Measurements from ENCODE around the gene AIG1.

The AIG1 gene

DNA sequence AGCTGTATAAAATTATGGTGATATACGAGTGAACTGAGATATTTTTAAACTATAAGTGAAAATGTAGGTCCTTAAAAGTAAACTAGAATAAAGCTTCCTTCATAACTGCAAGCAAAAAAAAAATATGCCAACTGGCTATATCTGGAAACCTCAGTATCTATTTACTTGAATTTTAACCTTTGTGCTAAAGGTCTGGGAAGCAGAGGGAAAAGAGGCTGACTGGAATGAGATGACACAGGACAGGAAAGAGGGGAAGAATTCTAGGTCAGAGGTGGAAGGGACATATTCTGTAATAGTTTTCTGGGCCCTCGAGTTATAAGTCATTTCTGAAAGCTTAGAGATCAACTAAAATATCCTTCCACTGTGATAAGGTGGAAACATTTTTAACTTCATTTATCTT, 46.8 kb downstream of the AIG1 start:
- TF ChIP-seq, protein P1, sequence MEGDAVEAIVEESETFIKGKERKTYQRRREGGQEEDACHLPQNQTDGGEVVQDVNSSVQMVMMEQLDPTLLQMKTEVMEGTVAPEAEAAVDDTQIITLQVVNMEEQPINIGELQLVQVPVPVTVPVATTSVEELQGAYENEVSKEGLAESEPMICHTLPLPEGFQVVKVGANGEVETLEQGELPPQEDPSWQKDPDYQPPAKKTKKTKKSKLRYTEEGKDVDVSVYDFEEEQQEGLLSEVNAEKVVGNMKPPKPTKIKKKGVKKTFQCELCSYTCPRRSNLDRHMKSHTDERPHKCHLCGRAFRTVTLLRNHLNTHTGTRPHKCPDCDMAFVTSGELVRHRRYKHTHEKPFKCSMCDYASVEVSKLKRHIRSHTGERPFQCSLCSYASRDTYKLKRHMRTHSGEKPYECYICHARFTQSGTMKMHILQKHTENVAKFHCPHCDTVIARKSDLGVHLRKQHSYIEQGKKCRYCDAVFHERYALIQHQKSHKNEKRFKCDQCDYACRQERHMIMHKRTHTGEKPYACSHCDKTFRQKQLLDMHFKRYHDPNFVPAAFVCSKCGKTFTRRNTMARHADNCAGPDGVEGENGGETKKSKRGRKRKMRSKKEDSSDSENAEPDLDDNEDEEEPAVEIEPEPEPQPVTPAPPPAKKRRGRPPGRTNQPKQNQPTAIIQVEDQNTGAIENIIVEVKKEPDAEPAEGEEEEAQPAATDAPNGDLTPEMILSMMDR (IDR thresholded peaks at IDR 0.05) = no peak
- Histone ChIP-seq H3K27ac (no peak overlapping the region), H3K4me3 (no peak overlapping the region)
- DNase-seq (ENCODE audit: low spot score) = no peak

GRCh38 chr6:143107911-143108761, 47.4 kb downstream of the AIG1 start:
- no peak overlapping the region for H3K4me3 ChIP-seq
- no peak overlapping the region for H3K27ac ChIP-seq
- no peak for DNase-seq (ENCODE audit: low spot score)
- TF ChIP-seq, protein P1 (IDR thresholded peaks at IDR 0.05) = no peak

- H3K4me3 ChIP-seq = no peak overlapping the region
- no peak overlapping the region for H3K27ac ChIP-seq
- no peak for DNase-seq (ENCODE audit: low spot score)
- TF ChIP-seq, protein P1 (IDR thresholded peaks at IDR 0.05) = no peak
These were observed 48.5 kb downstream of the AIG1 start for GRCh38 chr6:143109196-143109595.

DNA sequence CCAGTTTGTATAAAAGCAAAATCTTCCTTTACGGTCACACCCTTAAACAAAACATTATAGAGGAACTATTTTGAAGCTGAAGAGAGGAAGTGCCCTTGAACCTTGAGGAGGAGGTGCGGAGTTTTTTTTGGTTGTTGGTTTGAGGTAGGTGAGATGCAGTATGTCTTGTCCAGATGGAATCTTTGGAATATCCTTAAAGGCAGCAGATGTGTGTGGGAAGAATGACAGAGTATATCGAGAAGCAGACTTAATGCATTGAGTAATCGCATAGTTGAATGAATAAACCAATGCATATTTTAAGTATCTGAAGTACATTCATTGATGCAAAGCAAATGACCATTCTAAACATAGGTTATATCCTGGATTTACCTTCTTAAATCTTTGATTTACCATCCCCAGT, 49.9 kb downstream of the AIG1 start:
- no peak for DNase-seq (ENCODE audit: low spot score)

DNA sequence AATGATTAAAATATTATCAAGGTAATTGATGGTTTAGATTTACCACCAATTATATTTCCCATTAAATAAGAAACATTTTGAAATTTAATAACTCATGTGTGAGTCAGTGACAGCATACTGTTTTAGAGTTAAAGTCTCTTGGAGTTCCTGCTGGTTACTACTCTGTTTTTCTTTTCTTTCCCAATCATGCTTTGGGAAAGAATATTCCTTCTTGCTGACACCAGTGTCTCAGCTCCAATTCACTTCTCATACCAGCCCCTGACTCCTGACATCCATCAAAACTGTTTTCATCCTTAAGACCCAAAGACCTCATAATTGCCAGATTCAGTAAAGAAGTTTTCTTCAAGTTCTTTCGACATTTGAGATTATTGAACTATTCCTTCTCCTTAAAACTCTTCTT, 50.3 kb downstream of the AIG1 start:
- TF ChIP-seq, protein P1 (IDR thresholded peaks at IDR 0.05) = no peak
- H3K4me3 ChIP-seq = no peak overlapping the region
- no peak overlapping the region for H3K27ac ChIP-seq
- DNase-seq (ENCODE audit: low spot score) = no peak

More for the DNA sequence above, 49.9 kb downstream of the AIG1 start:
- H3K27ac ChIP-seq = no peak overlapping the region
- TF ChIP-seq, protein P1 (IDR thresholded peaks at IDR 0.05) = no peak
- no peak overlapping the region for H3K4me3 ChIP-seq

GRCh38 chr6:143111443-143111842, 50.8 kb downstream of the AIG1 start:
- DNase-seq (ENCODE audit: low spot score) = no peak
- TF ChIP-seq, protein P1 (IDR thresholded peaks at IDR 0.05) = no peak
- Histone ChIP-seq H3K27ac (no peak overlapping the region), H3K4me3 (no peak overlapping the region)

Data from coronary artery (tissue), 2 donors.